Measurements from ENCODE around the gene VASH1. TPM values are rescaled to one million over a fixed set of nuclear protein-coding genes. Genes with fewer than 3 reads are reported as not detected.
A peak's percentile ranks its signal among the peaks of the same experiment; 100 is the strongest.
"Not testable (repeated sequence)": the region's sequence is repeated elsewhere in the genome, so short reads cannot be mapped to it uniquely, and the experiment has no call there.

The VASH1 gene
- total RNA-seq (2014; rRNA removed; shearing (Covaris generic)), result 0.30 and 0.55 TPM in 2 replicates
- polyA plus RNA-seq (2015; cell fraction: cytosol; rRNA removed), result 1.2 and 1.3 TPM in 2 replicates
- 2.8 and 4.3 TPM in 2 replicates for polyA plus RNA-seq (2015; cell fraction: nucleus; rRNA removed)

- DNase-seq (ENCODE audit: low read depth), result peak; percentile 69
Observed at GRCh38 chr14:76761136-76761959, at the start of gene VASH1. VASH1 (plus strand) TSS chr14:76761468; CDS start chr14:76762822, 1,354 bp downstream.

GRCh38 chr14:76713121-76713520 lies 48.1 kb upstream of the VASH1 start:
- DNase-seq (ENCODE audit: low read depth), result no peak

GRCh38 chr14:76714470-76714869 lies 46.8 kb upstream of the VASH1 start:
- DNase-seq (ENCODE audit: low read depth), result no peak

- DNase-seq (ENCODE audit: low read depth), result no peak
Observed at GRCh38 chr14:76715101-76715500, 46.2 kb upstream of the VASH1 start.

GRCh38 chr14:76715511-76716081 lies 45.7 kb upstream of the VASH1 start:
- DNase-seq (ENCODE audit: low read depth), result no peak

- DNase-seq (ENCODE audit: low read depth), result no peak
Observed at GRCh38 chr14:76716285-76716684, 45.0 kb upstream of the VASH1 start.

GRCh38 chr14:76717508-76718290 lies 43.6 kb upstream of the VASH1 start:
- DNase-seq (ENCODE audit: low read depth), result peak; percentile 12

- DNase-seq (ENCODE audit: low read depth), result no peak
Observed at GRCh38 chr14:76718306-76719040, 42.8 kb upstream of the VASH1 start.

- DNase-seq (ENCODE audit: low read depth), result no peak
Observed at GRCh38 chr14:76719666-76720065, 41.6 kb upstream of the VASH1 start.

GRCh38 chr14:76720382-76720813 lies 40.9 kb upstream of the VASH1 start:
- peak; percentile 37 for DNase-seq (ENCODE audit: low read depth)

- not testable (repeated sequence) for DNase-seq (ENCODE audit: low read depth)
Observed at GRCh38 chr14:76721506-76721905, 39.8 kb upstream of the VASH1 start.

GRCh38 chr14:76724651-76725550 lies 36.4 kb upstream of the VASH1 start:
- no peak for DNase-seq (ENCODE audit: low read depth)

GRCh38 chr14:76726551-76726970 lies 34.7 kb upstream of the VASH1 start:
- DNase-seq (ENCODE audit: low read depth), result no peak

- no peak for DNase-seq (ENCODE audit: low read depth)
Observed at GRCh38 chr14:76727384-76727783, 33.9 kb upstream of the VASH1 start.

- no peak for DNase-seq (ENCODE audit: low read depth)
Observed at GRCh38 chr14:76727901-76728300, 33.4 kb upstream of the VASH1 start.

GRCh38 chr14:76729258-76729657 lies 32.0 kb upstream of the VASH1 start:
- DNase-seq (ENCODE audit: low read depth), result no peak

GRCh38 chr14:76729953-76730505 lies 31.2 kb upstream of the VASH1 start:
- DNase-seq (ENCODE audit: low read depth), result no peak

GRCh38 chr14:76734501-76734900 lies 26.8 kb upstream of the VASH1 start:
- DNase-seq (ENCODE audit: low read depth), result not testable (repeated sequence)

- no peak for DNase-seq (ENCODE audit: low read depth)
Observed at GRCh38 chr14:76736514-76736913, 24.8 kb upstream of the VASH1 start.

GRCh38 chr14:76741074-76741473 lies 20.2 kb upstream of the VASH1 start:
- no peak for DNase-seq (ENCODE audit: low read depth)
